Upper lobe of left lung (tissue), 4 donors: ENCODE measurements around the gene OR5P2.

ENCODE experiments used
- EP300 ChIP-seq, 4 donors: sonication (generic); formaldehyde crosslinking; IDR thresholded peaks; one replicate each; pipeline ENCODE4 v1.5.1; 2017; ENCODE audit warnings: antibody characterized with exemption in 4 of 4, control low read depth in 2 of 4
- POLR2AphosphoS5 ChIP-seq, 2 donors: sonication (generic); formaldehyde crosslinking; IDR thresholded peaks; one replicate each; pipeline ENCODE4 v1.5.1; 2017; ENCODE audit warnings: antibody characterized with exemption in 2 of 2
- TF ChIP-seq, protein P1 (sequence below), 6 experiments: fragments of 450-650 bp in 4 of 6; fragments of 200-600 bp in 2 of 6; sonication (generic) in 2 of 6; IDR thresholded peaks; one replicate each; pipeline ENCODE4 v1.5.1; 2016 to 2019; ENCODE audit warnings: antibody characterized with exemption in 6 of 6

GRCh38 chr11:7844986-7845385, 48.2 kb upstream of the OR5P2 start:
- TF ChIP-seq, protein P1, sequence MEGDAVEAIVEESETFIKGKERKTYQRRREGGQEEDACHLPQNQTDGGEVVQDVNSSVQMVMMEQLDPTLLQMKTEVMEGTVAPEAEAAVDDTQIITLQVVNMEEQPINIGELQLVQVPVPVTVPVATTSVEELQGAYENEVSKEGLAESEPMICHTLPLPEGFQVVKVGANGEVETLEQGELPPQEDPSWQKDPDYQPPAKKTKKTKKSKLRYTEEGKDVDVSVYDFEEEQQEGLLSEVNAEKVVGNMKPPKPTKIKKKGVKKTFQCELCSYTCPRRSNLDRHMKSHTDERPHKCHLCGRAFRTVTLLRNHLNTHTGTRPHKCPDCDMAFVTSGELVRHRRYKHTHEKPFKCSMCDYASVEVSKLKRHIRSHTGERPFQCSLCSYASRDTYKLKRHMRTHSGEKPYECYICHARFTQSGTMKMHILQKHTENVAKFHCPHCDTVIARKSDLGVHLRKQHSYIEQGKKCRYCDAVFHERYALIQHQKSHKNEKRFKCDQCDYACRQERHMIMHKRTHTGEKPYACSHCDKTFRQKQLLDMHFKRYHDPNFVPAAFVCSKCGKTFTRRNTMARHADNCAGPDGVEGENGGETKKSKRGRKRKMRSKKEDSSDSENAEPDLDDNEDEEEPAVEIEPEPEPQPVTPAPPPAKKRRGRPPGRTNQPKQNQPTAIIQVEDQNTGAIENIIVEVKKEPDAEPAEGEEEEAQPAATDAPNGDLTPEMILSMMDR (IDR thresholded peaks at IDR 0.05) = no peak
- TF ChIP-seq EP300 (IDR thresholded peaks at IDR 0.05) = no peak
- no peak for TF ChIP-seq POLR2AphosphoS5 (IDR thresholded peaks at IDR 0.05)
